CD14-positive monocyte (primary cell): Measurements from ENCODE around the gene HCRTR2. TPM values are rescaled to one million over a fixed set of nuclear protein-coding genes. Genes with fewer than 3 reads are reported as not detected.

Experiments
- DNase-seq, 3 donors: peaks; one replicate each; pipeline ENCODE4 v3.0.0-alpha.2; 2011 to 2022
- H2AFZ ChIP-seq: 2 replicates; pipeline ENCODE4 v1.6.0; 2012; ENCODE audit warnings: mild to moderate bottlenecking, low read depth, low read length, inconsistent platforms; ENCODE audit not compliant: insufficient read depth, poor library complexity, severe bottlenecking
- H3K27ac ChIP-seq, 2 donors: 1 replicate in 1 of 2; 2 replicates in 1 of 2; pipeline ENCODE4 v1.5.1; 2012 to 2013; ENCODE audit warnings: low read length in 2 of 2, control low read depth in 1 of 2, inconsistent platforms in 1 of 2, low read depth in 1 of 2, mild to moderate bottlenecking in 1 of 2
- H3K27me3 ChIP-seq, 2 donors: one replicate each; pipeline versions ENCODE4 v1.6.0 to v1.6.1; 2011 to 2013; ENCODE audit warnings: low read length in 2 of 2; ENCODE audit not compliant: control insufficient read depth in 2 of 2, insufficient read depth in 2 of 2
- H3K36me3 ChIP-seq, 2 donors: replicated peaks in 1 of 2; 1 replicate in 1 of 2; 2 replicates in 1 of 2; pipeline versions ENCODE4 v1.5.1 to v1.6.1; 2012 to 2013; ENCODE audit warnings: low read length in 2 of 2, control low read depth in 1 of 2, inconsistent platforms in 1 of 2, mild to moderate bottlenecking in 1 of 2; ENCODE audit not compliant: insufficient read depth in 2 of 2, control insufficient read depth in 1 of 2
- H3K4me1 ChIP-seq, 2 donors: 1 replicate in 1 of 2; 2 replicates in 1 of 2; pipeline versions ENCODE4 v1.5.1 to v1.6.1; 2012 to 2013; ENCODE audit warnings: low read length in 2 of 2, control low read depth in 1 of 2, inconsistent platforms in 1 of 2, mild to moderate bottlenecking in 1 of 2, moderate library complexity in 1 of 2; ENCODE audit not compliant: insufficient read depth in 2 of 2, control insufficient read depth in 1 of 2
- H3K4me2 ChIP-seq: replicated peaks from 2 replicates; pipeline ENCODE3; 2012; ENCODE audit warnings: low read length, moderate library complexity, mild to moderate bottlenecking; ENCODE audit not compliant: poor library complexity, severe bottlenecking; ENCODE audit errors: extremely low read depth
- H3K4me3 ChIP-seq, 3 experiments: fragments of 200-600 bp in 1 of 3; sonication (generic) in 1 of 3; replicated peaks in 1 of 3; 1 replicate in 2 of 3; 2 replicates in 1 of 3; pipeline ENCODE4 v1.5.1; 2011 to 2013; ENCODE audit warnings: low read length in 3 of 3, mild to moderate bottlenecking in 3 of 3, control low read depth in 2 of 3, low read depth in 2 of 3, inconsistent platforms in 1 of 3, moderate library complexity in 1 of 3
- H3K79me2 ChIP-seq: 2 replicates; pipeline ENCODE4 v1.6.0; 2012; ENCODE audit warnings: mild to moderate bottlenecking, control low read depth, inconsistent platforms, low read length, moderate library complexity; ENCODE audit not compliant: insufficient read depth
- H3K9ac ChIP-seq: 2 replicates; pipeline ENCODE4 v1.6.0; 2017; ENCODE audit warnings: low read length, mild to moderate bottlenecking; ENCODE audit not compliant: insufficient read depth, poor library complexity, severe bottlenecking
- H3K9me3 ChIP-seq, 2 donors: replicated peaks in 1 of 2; 1 replicate in 1 of 2; 2 replicates in 1 of 2; pipeline versions ENCODE4 v1.5.1 to v1.6.1; 2012 to 2013; ENCODE audit warnings: low read length in 2 of 2, control low read depth in 1 of 2; ENCODE audit not compliant: control insufficient read depth in 1 of 2, insufficient read depth in 1 of 2
- H4K20me1 ChIP-seq: 2 replicates; pipeline ENCODE4 v1.6.0; 2012; ENCODE audit warnings: mild to moderate bottlenecking, low read length, control low read depth, moderate library complexity; ENCODE audit not compliant: insufficient read depth
- H3K27ac Mint-ChIP-seq, 7 donors: one replicate each; pipeline ENCODE4 v1.8.0; 2020; ENCODE audit warnings: mild to moderate bottlenecking in 7 of 7, mixed read lengths in 7 of 7, moderate library complexity in 6 of 7, inconsistent platforms in 2 of 7
- H3K27me3 Mint-ChIP-seq, 3 donors: one replicate each; pipeline ENCODE4 v1.8.0; 2021 to 2022; ENCODE audit warnings: low read depth in 3 of 3, mild to moderate bottlenecking in 3 of 3, mixed read lengths in 3 of 3, moderate library complexity in 3 of 3, inconsistent platforms in 1 of 3
- H3K36me3 Mint-ChIP-seq, 2 donors: one replicate each; pipeline ENCODE4 v1.8.0; 2020; ENCODE audit warnings: mixed read lengths in 2 of 2, inconsistent platforms in 1 of 2, mild to moderate bottlenecking in 1 of 2
- H3K4me1 Mint-ChIP-seq: one replicate; pipeline ENCODE4 v1.8.0; 2020; ENCODE audit warnings: mild to moderate bottlenecking, mixed read lengths
- H3K4me3 Mint-ChIP-seq, 2 donors: one replicate each; pipeline ENCODE4 v1.8.0; 2020; ENCODE audit warnings: mild to moderate bottlenecking in 2 of 2, mixed read lengths in 2 of 2, moderate library complexity in 1 of 2
- H3K9me3 Mint-ChIP-seq, 7 donors: one replicate each; pipeline ENCODE4 v1.8.0; 2020 to 2022; ENCODE audit warnings: mixed read lengths in 7 of 7, mild to moderate bottlenecking in 6 of 7, moderate library complexity in 6 of 7, inconsistent platforms in 2 of 7
- CTCF ChIP-seq: fragments of 200-600 bp; IDR thresholded peaks from one replicate; pipeline ENCODE4 v1.8.0; 2022; ENCODE audit warnings: antibody characterized with exemption, mild to moderate bottlenecking
- WGBS: methylation state at CpG from one replicate; pipeline ENCODE4 v1.1.5; 2013; ENCODE audit warnings: missing lambda C conversion rate; ENCODE audit not compliant: insufficient coverage; 5-methylcytosine and 5-hydroxymethylcytosine counted together
- intact Hi-C, 2 donors: fragments of 100-400 bp; cut with micrococcal nuclease; formaldehyde crosslinking; loops; one replicate each; pipeline versions ENCODE4 v1.15.0 to v1.15.1; 2023
- polyA plus RNA-seq, 3 donors: library from polyadenylated mRNA; depleted of rRNA in 1 of 3; unstranded in 2 of 3; stranded (reverse) in 1 of 3; fragments of 300-500 nt in 2 of 3; fragments of >200 nt in 1 of 3; fragmentation: Illumina TruSeq in 2 of 3; gene quantifications; 1 replicate in 2 of 3; 2 replicates in 1 of 3; pipeline ENCODE4 v1.2.3, GENCODE V29; 2012 to 2021

Gene HCRTR2
- polyA plus RNA-seq, 3 donors: not detected

- no peaks in the 10 kb centered on the region for H3K4me1 ChIP-seq
- intact Hi-C loops: no loop called here
- H4K20me1 ChIP-seq: no peaks in the 10 kb centered on the region
- Mint-ChIP-seq H3K27ac (no peak overlapping the region), H3K4me3 (no peak overlapping the region), H3K9me3 (peaks cover 0 to 3% (median 2%) of the 10 kb centered on the region in 7 donors), H3K27me3 (no peaks in the 10 kb centered on the region), H3K36me3 (no peaks in the 10 kb centered on the region), H3K4me1 (no peaks in the 10 kb centered on the region)
- no peak overlapping the region for H3K4me3 ChIP-seq
- no CpG with 5 or more reads among the region's 3 CpGs for WGBS
- no peak overlapping the region for H3K9ac ChIP-seq
- no peaks in the 10 kb centered on the region for H3K36me3 ChIP-seq
- no peak overlapping the region for H2AFZ ChIP-seq
- H3K79me2 ChIP-seq: no peaks in the 10 kb centered on the region
- TF ChIP-seq CTCF: no peak
- peaks cover 0 to 6% of the 10 kb centered on the region in 2 donors for H3K9me3 ChIP-seq
- no peaks in the 10 kb centered on the region for H3K27me3 ChIP-seq
- no peak overlapping the region for H3K4me2 ChIP-seq
- no peak overlapping the region for H3K27ac ChIP-seq
- DNase-seq: no peak
Observed at GRCh38 chr6:55208478-55209458, 34.5 kb downstream of the HCRTR2 start.

GRCh38 chr6:55210952-55211351 lies 36.6 kb downstream of the HCRTR2 start:
- Mint-ChIP-seq H3K36me3 (no peaks in the 10 kb centered on the region), H3K4me3 (no peak overlapping the region), H3K27me3 (no peaks in the 10 kb centered on the region), H3K4me1 (no peaks in the 10 kb centered on the region), H3K27ac (no peak overlapping the region), H3K9me3 (peaks cover 0 to 5% (median 2%) of the 10 kb centered on the region in 7 donors)
- no peak overlapping the region for H3K4me2 ChIP-seq
- no peaks in the 10 kb centered on the region for H3K36me3 ChIP-seq
- no peak overlapping the region for H3K4me3 ChIP-seq
- intact Hi-C loops: no loop called here
- peaks cover 0 to 3% of the 10 kb centered on the region in 2 donors for H3K9me3 ChIP-seq
- no peaks in the 10 kb centered on the region for H3K79me2 ChIP-seq
- no peaks in the 10 kb centered on the region for H4K20me1 ChIP-seq
- no peak overlapping the region for H3K9ac ChIP-seq
- no peak for DNase-seq
- no peaks in the 10 kb centered on the region for H3K27me3 ChIP-seq
- no peak for TF ChIP-seq CTCF
- H3K4me1 ChIP-seq: no peaks in the 10 kb centered on the region
- H2AFZ ChIP-seq: no peak overlapping the region
- no peak overlapping the region for H3K27ac ChIP-seq
